GM23338 (cell line): ENCODE measurements around the gene GSDME. TPM values are rescaled to one million over a fixed set of nuclear protein-coding genes. Genes with fewer than 3 reads are reported as not detected.

ENCODE experiments used
- ATAC-seq: fragments of 200-7000 bp; cut with Tn5 transposase; 3 replicates; pipeline ENCODE4 v1.9.1; 2020
- DNase-seq: peaks from one replicate; pipeline ENCODE4 v3.0.0-alpha.2; 2015; ENCODE audit warnings: low spot score
- H2AFZ ChIP-seq: fragments of 200-600 bp; sonication (generic); 2 replicates; pipeline ENCODE4 v1.8.0; 2016; ENCODE audit warnings: antibody characterized with exemption, mild to moderate bottlenecking, moderate library complexity
- H3F3A ChIP-seq: fragments of 200-600 bp; sonication (generic); replicated peaks from 2 replicates; pipeline ENCODE4 v1.8.0; 2017; ENCODE audit warnings: antibody characterized with exemption, mixed run types, low read depth
- H3K27ac ChIP-seq: fragments of 200-600 bp; sonication (generic); 2 replicates; pipeline ENCODE4 v1.6.1; 2016; ENCODE audit warnings: low read depth
- H3K27me3 ChIP-seq: fragments of 200-600 bp; sonication (generic); 2 replicates; pipeline ENCODE4 v1.8.0; 2016; ENCODE audit warnings: mild to moderate bottlenecking, mixed run types, moderate library complexity; ENCODE audit not compliant: insufficient read depth
- H3K36me3 ChIP-seq: fragments of 200-600 bp; sonication (generic); 2 replicates; pipeline ENCODE4 v1.8.0; 2016; ENCODE audit warnings: mild to moderate bottlenecking; ENCODE audit not compliant: insufficient read depth
- H3K4me1 ChIP-seq: fragments of 200-600 bp; sonication (generic); 2 replicates; pipeline ENCODE4 v1.8.0; 2016; ENCODE audit warnings: mild to moderate bottlenecking, moderate library complexity; ENCODE audit not compliant: insufficient read depth
- H3K4me2 ChIP-seq: fragments of 200-600 bp; sonication (generic); 2 replicates; pipeline ENCODE4 v1.7.1; 2017; ENCODE audit warnings: mixed run types
- H3K4me3 ChIP-seq: fragments of 200-600 bp; sonication (generic); 2 replicates; pipeline ENCODE4 v1.6.1; 2016; ENCODE audit warnings: mixed run types
- H3K79me2 ChIP-seq: fragments of 200-600 bp; sonication (generic); replicated peaks from 2 replicates; pipeline ENCODE4 v1.8.0; 2017; ENCODE audit warnings: mild to moderate bottlenecking; ENCODE audit not compliant: insufficient read depth
- H3K9me2 ChIP-seq: fragments of 200-600 bp; sonication (generic); 2 replicates; pipeline ENCODE4 v1.8.0; 2017; ENCODE audit not compliant: insufficient read depth
- H4K20me1 ChIP-seq: fragments of 200-600 bp; sonication (generic); replicated peaks from 2 replicates; pipeline ENCODE4 v1.8.0; 2017; ENCODE audit warnings: mild to moderate bottlenecking; ENCODE audit not compliant: insufficient read depth
- H3K27ac Mint-ChIP-seq: 2 replicates; pipeline ENCODE4 v1.8.0; 2020; ENCODE audit warnings: inconsistent platforms, mild to moderate bottlenecking, moderate library complexity, mixed read lengths
- H3K27me3 Mint-ChIP-seq: 3 replicates; pipeline ENCODE4 v1.8.0; 2022; ENCODE audit warnings: low read depth, mild to moderate bottlenecking, moderate library complexity, mixed read lengths, inconsistent platforms; ENCODE audit not compliant: insufficient read depth, poor library complexity
- H3K36me3 Mint-ChIP-seq: 3 replicates; pipeline ENCODE4 v1.8.0; 2021; ENCODE audit warnings: low read depth, mild to moderate bottlenecking, inconsistent platforms, moderate library complexity, mixed read lengths
- H3K4me1 Mint-ChIP-seq: 3 replicates; pipeline ENCODE4 v1.8.0; 2020; ENCODE audit warnings: mild to moderate bottlenecking, inconsistent platforms, mixed read lengths
- H3K4me3 Mint-ChIP-seq: 3 replicates; pipeline ENCODE4 v1.8.0; 2021; ENCODE audit warnings: moderate library complexity, mild to moderate bottlenecking, inconsistent platforms, mixed read lengths
- H3K9me3 Mint-ChIP-seq: 3 replicates; pipeline ENCODE4 v1.8.0; 2020; ENCODE audit warnings: moderate library complexity, mild to moderate bottlenecking, inconsistent platforms, mixed read lengths
- CREB1 ChIP-seq: fragments of 250-450 bp; sonication (Bioruptor Pico); IDR thresholded peaks from 2 replicates; pipeline ENCODE4 v1.5.0; 2020; ENCODE audit warnings: low read depth, mild to moderate bottlenecking, moderate library complexity
- EZH2 ChIP-seq: fragments of 200-600 bp; sonication (generic); IDR thresholded peaks from one replicate; pipeline ENCODE4 v1.8.0; 2017; ENCODE audit warnings: antibody characterized with exemption, mild to moderate bottlenecking, low read depth; ENCODE audit not compliant: unreplicated experiment
- EZH2phosphoT487 ChIP-seq: fragments of 200-600 bp; sonication (generic); IDR thresholded peaks from one replicate; pipeline ENCODE4 v1.8.1; 2018; ENCODE audit warnings: antibody characterized with exemption; ENCODE audit not compliant: unreplicated experiment
- JUNB ChIP-seq: IDR thresholded peaks from one replicate; pipeline ENCODE4 v1.6.1; 2016; ENCODE audit warnings: antibody characterized with exemption; ENCODE audit not compliant: unreplicated experiment
- NANOG ChIP-seq: IDR thresholded peaks from 2 replicates; pipeline ENCODE4 v1.6.1; 2016; ENCODE audit warnings: antibody characterized with exemption, borderline replicate concordance
- REST ChIP-seq: IDR thresholded peaks from one replicate; pipeline ENCODE4 v1.6.1; 2018; ENCODE audit warnings: antibody characterized with exemption; ENCODE audit not compliant: unreplicated experiment
- ZNF114 ChIP-seq: fragments of 250-450 bp; sonication (Bioruptor Pico); IDR thresholded peaks from 2 replicates; pipeline ENCODE4 v1.5.0; 2020; ENCODE audit warnings: mild to moderate bottlenecking, moderate library complexity
- ZNF331 ChIP-seq: fragments of 250-450 bp; sonication (Bioruptor Pico); IDR thresholded peaks from 2 replicates; pipeline ENCODE4 v1.5.0; 2020; ENCODE audit warnings: low read depth, mild to moderate bottlenecking, moderate library complexity
- ZNF462 ChIP-seq: fragments of 250-450 bp; sonication (Bioruptor Pico); IDR thresholded peaks from 2 replicates; pipeline ENCODE4 v1.5.0; 2020; ENCODE audit warnings: mild to moderate bottlenecking, moderate library complexity
- polyA plus RNA-seq: library from polyadenylated mRNA; unstranded; fragments of >200 nt; fragmentation: Nextera tagmentation; extraction: Ambion mirVana; gene quantifications from 2 replicates; pipeline ENCODE4 v1.2.1, GENCODE V29; 2016
- total RNA-seq: library from RNA; depleted of rRNA; stranded (reverse); fragments of >200 nt; shearing (Covaris generic); gene quantifications from 2 replicates; pipeline ENCODE4 v1.2.3, GENCODE V29; 2014
- TF ChIP-seq, protein P1 (sequence below): IDR thresholded peaks from 2 replicates; pipeline ENCODE4 v1.6.1; 2016; ENCODE audit warnings: antibody characterized with exemption

Gene GSDME
- total and polyA plus RNA-seq, 2 experiments from 2014 or later = 8.3 to 8.5 TPM

GRCh38 chr7:24784277-24784676 is 27.0 kb upstream of the GSDME start:
- DNase-seq (no peak), ATAC-seq (no peak)
- H3K4me3 Mint-ChIP-seq = no peak overlapping the region
- Histone ChIP-seq H2AFZ (no peak overlapping the region), H3K36me3 (no peaks in the 10 kb centered on the region), H3K4me3 (no peak overlapping the region), H3K4me2 (no peak overlapping the region), H4K20me1 (no peaks in the 10 kb centered on the region), H3K4me1 (no peaks in the 10 kb centered on the region), H3K27me3 (no peaks in the 10 kb centered on the region), H3K9me2 (0 out of 2 replicates have a peak, but pooled peaks cover 8% of the 10 kb centered on the region), H3F3A (no peaks in the 10 kb centered on the region), H3K79me2 (no peaks in the 10 kb centered on the region), H3K27ac (no peak overlapping the region)
- H3K27ac Mint-ChIP-seq = no peak overlapping the region
- TF ChIP-seq EZH2 (no peak), ZNF462 (CRISPR knock-in tag) (no peak), CREB1 (CRISPR knock-in tag) (no peak), JUNB (no peak), ZNF331 (CRISPR knock-in tag) (no peak), NANOG (no peak), REST (no peak), EZH2phosphoT487 (no peak), ZNF114 (no peak)
- TF ChIP-seq, protein P1, sequence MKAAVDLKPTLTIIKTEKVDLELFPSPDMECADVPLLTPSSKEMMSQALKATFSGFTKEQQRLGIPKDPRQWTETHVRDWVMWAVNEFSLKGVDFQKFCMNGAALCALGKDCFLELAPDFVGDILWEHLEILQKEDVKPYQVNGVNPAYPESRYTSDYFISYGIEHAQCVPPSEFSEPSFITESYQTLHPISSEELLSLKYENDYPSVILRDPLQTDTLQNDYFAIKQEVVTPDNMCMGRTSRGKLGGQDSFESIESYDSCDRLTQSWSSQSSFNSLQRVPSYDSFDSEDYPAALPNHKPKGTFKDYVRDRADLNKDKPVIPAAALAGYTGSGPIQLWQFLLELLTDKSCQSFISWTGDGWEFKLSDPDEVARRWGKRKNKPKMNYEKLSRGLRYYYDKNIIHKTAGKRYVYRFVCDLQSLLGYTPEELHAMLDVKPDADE = no peak
- peaks cover 23% of the 10 kb centered on the region for H3K36me3 Mint-ChIP-seq
- peaks cover 1% of the 10 kb centered on the region for H3K27me3 Mint-ChIP-seq
- peaks cover 39% of the 10 kb centered on the region for H3K9me3 Mint-ChIP-seq
- no peaks in the 10 kb centered on the region for H3K4me1 Mint-ChIP-seq
